Kidney (tissue), 14 donors: ENCODE data around the gene CASP4. TPM values are rescaled to one million over a fixed set of nuclear protein-coding genes. Genes with fewer than 3 reads are reported as not detected.
"Not testable (repeated sequence)": the region's sequence is repeated elsewhere in the genome, so short reads cannot be mapped to it uniquely, and the experiment has no call there.

ENCODE experiments used
- DNase-seq, 5 donors: peaks; one replicate each; pipeline ENCODE4 v3.0.0-alpha.2; 2013 to 2020
- FAIRE-seq: peaks from 2 replicates; lab custom pipeline; 2012; peaks lifted over from hg19 to GRCh38; lab: Jason Lieb, UNC
- H3K27ac ChIP-seq, 2 donors: one replicate each; pipeline ENCODE4 v1.7.0; 2013; ENCODE audit warnings: low read depth in 2 of 2, low read length in 2 of 2, inconsistent platforms in 1 of 2
- H3K27me3 ChIP-seq: one replicate; pipeline ENCODE4 v1.7.1; 2013; ENCODE audit warnings: low read length, inconsistent platforms; ENCODE audit not compliant: control insufficient read depth, insufficient read depth
- H3K36me3 ChIP-seq, 3 donors: one replicate each; pipeline versions ENCODE4 v1.7.0 to v1.7.1; 2013; ENCODE audit warnings: low read length in 3 of 3, control low read depth in 1 of 3, inconsistent platforms in 1 of 3; ENCODE audit not compliant: insufficient read depth in 3 of 3, control insufficient read depth in 2 of 3
- H3K4me1 ChIP-seq, 3 donors: one replicate each; pipeline versions ENCODE4 v1.7.0 to v1.7.1; 2013; ENCODE audit warnings: low read length in 3 of 3, inconsistent platforms in 1 of 3, low read depth in 1 of 3; ENCODE audit not compliant: control insufficient read depth in 2 of 3, insufficient read depth in 2 of 3
- H3K4me3 ChIP-seq, 3 donors: one replicate each; pipeline versions ENCODE4 v1.7.0 to v1.8.1; 2013; ENCODE audit warnings: low read length in 3 of 3, control low read depth in 1 of 3, inconsistent platforms in 1 of 3
- H3K9ac ChIP-seq, 3 donors: one replicate each; pipeline versions ENCODE4 v1.7.0 to v1.7.1; 2013; ENCODE audit warnings: low read length in 3 of 3, control low read depth in 1 of 3, inconsistent platforms in 1 of 3
- H3K9me3 ChIP-seq, 3 donors: one replicate each; pipeline versions ENCODE4 v1.7.0 to v1.7.1; 2013; ENCODE audit warnings: low read length in 3 of 3, control low read depth in 1 of 3, inconsistent platforms in 1 of 3; ENCODE audit not compliant: control insufficient read depth in 2 of 3, insufficient read depth in 1 of 3
- CTCF ChIP-seq: IDR thresholded peaks from 3 replicates; pipeline ENCODE4 v1.5.1; 2012; ENCODE audit warnings: mild to moderate bottlenecking, moderate library complexity, borderline replicate concordance; ENCODE audit not compliant: insufficient read depth; ENCODE audit errors: extremely low read depth
- intact Hi-C: fragments of 100-400 bp; cut with DNase I; formaldehyde crosslinking; loops from one replicate; pipeline ENCODE4 v1.11.1; 2022
- polyA plus RNA-seq: library from polyadenylated mRNA; stranded (reverse); fragments of 350-450 nt; fragmentation: Illumina TruSeq; extraction: RNeasy Lipid Tissue Mini Kit (QIAGEN cat#74804); gene quantifications from one replicate; pipeline ENCODE4 v1.2.3, GENCODE V29; 2014; ENCODE audit warnings: low read depth, low replicate concordance; ENCODE audit not compliant: insufficient read depth
- total RNA-seq: library from RNA; stranded (reverse); fragmentation: NEBNext Ultra II Directional; extraction: Animal tissue kit (Norgen Biotek cat#: 25700); gene quantifications from one replicate; pipeline ENCODE4 v1.2.1, GENCODE V29; 2021
- donor health status: control.
- donor health status: control.
- donor health status: control.
- donor health status: control.
- donor health status: control.
- donor health status: DM: yes; HTN: yes; CAD: no.
- donor health status: Normal renal cell carcinoma (clear cell type).

CASP4 gene
- total and polyA plus RNA-seq, 2 donors from 2014 or later: 40.6 to 60.3 TPM

DNA sequence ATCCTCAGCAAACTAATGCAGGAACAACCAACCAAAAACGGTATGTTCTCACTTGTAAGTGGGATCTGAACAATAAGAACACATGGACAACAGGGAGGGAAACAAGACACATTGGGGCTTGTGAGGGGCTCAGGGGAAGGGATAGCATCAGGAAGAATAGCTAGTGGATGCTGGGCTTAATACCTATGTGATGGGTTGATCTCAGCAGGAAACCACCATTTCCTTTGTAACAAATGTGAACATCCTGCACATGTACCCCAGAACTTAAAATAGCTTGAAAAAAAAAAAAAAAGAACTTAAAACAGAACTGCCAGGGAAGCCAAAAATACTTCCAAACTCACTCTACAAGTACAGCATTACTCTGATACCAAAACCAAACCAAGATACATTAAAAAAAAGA lies 33.8 kb downstream of the CASP4 start:
- Histone ChIP-seq H3K4me3 (no peak overlapping the region), H3K27me3 (no peaks in the 10 kb centered on the region), H3K9me3 (no peaks in the 10 kb centered on the region), H3K27ac (no peak overlapping the region), H3K9ac (no peak overlapping the region), H3K4me1 (no peaks in the 10 kb centered on the region), H3K36me3 (no peaks in the 10 kb centered on the region)
- intact Hi-C loops: no loop called here
- DNase-seq: no peak
- FAIRE-seq: no peak
- no peak for TF ChIP-seq CTCF

- H3K36me3 ChIP-seq, H3K9me3 ChIP-seq, H3K9ac ChIP-seq, H3K27ac ChIP-seq, H3K27me3 ChIP-seq, FAIRE-seq, intact Hi-C loops, H3K4me3 ChIP-seq, DNase-seq, H3K4me1 ChIP-seq: not testable (repeated sequence)
Measured at GRCh38 chr11:104934073-104934472, 34.3 kb downstream of the CASP4 start.

DNA sequence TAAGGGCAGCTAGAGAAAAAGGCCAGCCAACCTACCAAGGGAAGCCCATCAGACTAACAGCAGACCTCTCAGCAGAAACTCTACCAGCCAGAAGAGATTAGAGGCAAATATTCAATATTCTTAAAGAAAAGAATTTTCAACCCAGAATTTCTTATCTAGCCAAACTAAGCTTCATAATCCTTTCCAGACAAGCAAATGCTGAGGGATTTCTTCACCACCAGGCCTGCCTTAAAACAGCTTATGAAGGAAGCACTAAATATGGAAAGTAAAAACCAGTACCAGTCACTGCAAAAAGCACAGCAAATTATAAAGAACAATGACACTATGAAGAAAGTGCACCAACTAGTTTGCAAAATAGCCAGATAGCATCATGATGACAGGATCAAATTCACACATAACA lies 39.6 kb downstream of the CASP4 start:
- TF ChIP-seq CTCF: no peak
- FAIRE-seq: no peak

GRCh38 chr11:104926771-104927611 lies 41.4 kb downstream of the CASP4 start:
- Histone ChIP-seq H3K27me3 (no peaks in the 10 kb centered on the region), H3K9ac (no peak overlapping the region), H3K9me3 (no peaks in the 10 kb centered on the region), H3K27ac (no peak overlapping the region), H3K36me3 (no peaks in the 10 kb centered on the region), H3K4me1 (no peaks in the 10 kb centered on the region), H3K4me3 (no peak overlapping the region)
- intact Hi-C loops: no loop called here
- peak in 1 of 5 donors; percentile 35 for DNase-seq
- no peak for TF ChIP-seq CTCF
- FAIRE-seq: no peak

More for the DNA sequence above, 39.6 kb downstream of the CASP4 start:
- no peak for DNase-seq
- H3K4me1 ChIP-seq: no peaks in the 10 kb centered on the region
- H3K27me3 ChIP-seq: no peaks in the 10 kb centered on the region
- no peak overlapping the region for H3K9ac ChIP-seq
- H3K36me3 ChIP-seq: no peaks in the 10 kb centered on the region
- no peaks in the 10 kb centered on the region for H3K9me3 ChIP-seq
- H3K27ac ChIP-seq: no peak overlapping the region
- intact Hi-C loops: no loop called here
- H3K4me3 ChIP-seq: no peak overlapping the region
